GM18526 (cell line): ENCODE results near the gene ETNPPL.

ENCODE experiments used
- POLR2A ChIP-seq: IDR thresholded peaks from 3 replicates; pipeline ENCODE4 v1.6.1; 2011; ENCODE audit not compliant: insufficient read length; ENCODE audit errors: extremely low read depth

ETNPPL gene

DNA sequence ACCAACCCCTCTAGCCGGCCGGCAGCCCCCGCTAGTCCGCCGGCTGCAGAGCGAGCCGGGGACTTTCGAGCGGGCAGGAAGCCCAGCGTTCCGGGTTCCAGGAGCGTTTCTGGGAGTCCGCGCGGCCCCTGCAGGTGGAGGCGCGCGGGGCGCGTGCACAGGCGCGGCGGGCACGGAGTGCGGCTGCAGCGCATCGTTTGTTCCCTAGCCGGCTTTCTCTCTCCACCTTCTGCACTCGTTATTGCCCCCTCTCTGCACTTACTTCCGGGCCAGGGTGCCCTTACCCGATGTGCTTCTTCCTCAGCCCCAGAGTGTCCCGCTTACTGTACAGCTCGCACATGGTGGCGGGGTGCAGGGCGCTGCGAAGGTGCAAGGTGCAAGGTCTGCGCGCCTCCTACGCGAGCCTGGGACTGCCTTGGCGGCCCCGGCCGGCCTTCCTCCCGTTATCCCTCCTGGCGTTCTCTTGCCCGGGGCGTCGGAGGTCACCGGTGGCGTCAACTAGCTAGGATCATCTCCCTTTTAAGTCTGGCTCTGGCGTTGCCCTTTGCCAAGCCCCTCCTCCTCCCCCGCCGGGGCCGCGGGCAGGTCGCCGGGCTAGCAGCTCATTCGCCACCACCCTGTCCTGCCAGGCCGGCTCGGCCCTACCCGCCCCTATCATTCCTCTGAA is at the start of gene ETNPPL:
Gene ETNPPL (minus strand): TSS at position 495 of the 667 bp plus-strand sequence. CDS start 155 bp downstream, at position 340.
- TF ChIP-seq POLR2A, result no peak

GRCh38 chr4:108811486-108811885 is 48.6 kb upstream of the ETNPPL start:
- no peak for TF ChIP-seq POLR2A

- no peak for TF ChIP-seq POLR2A
Measured at GRCh38 chr4:108810087-108810486, 47.2 kb upstream of the ETNPPL start.

DNA sequence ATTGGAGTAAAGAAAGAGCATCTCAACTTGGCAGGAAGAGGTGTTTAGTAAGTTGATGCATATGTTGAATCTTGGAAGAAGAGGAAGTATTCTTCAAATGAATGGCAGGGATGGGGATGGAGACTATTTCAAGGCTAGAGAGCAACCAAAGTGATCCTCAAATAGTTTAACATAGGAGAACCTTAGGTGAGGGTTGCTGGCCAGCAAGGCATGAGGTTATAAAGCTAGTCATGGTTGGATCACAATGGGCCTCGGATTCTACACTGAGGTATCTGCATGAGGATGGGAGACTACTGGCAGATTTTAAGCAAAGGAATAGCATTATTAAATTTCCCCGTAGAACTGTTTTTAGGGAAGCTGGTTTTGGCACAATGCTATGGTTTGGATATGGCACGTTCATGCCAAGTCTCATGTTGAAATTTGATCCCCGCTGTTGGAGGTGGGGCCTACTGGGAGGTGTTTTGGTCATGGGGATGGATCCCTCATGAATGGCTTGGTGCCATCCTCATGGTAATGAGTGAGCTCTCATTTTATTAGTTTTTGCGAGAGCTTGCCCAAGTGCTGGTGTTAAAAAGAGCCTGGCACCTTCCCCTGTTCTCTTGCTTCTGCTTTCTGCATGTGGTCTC is 41.9 kb upstream of the ETNPPL start:
- TF ChIP-seq POLR2A, result no peak

GRCh38 chr4:108799306-108799705 is 36.5 kb upstream of the ETNPPL start:
- no peak for TF ChIP-seq POLR2A

- TF ChIP-seq POLR2A, result no peak
Measured at GRCh38 chr4:108796173-108796572, 33.3 kb upstream of the ETNPPL start.

DNA sequence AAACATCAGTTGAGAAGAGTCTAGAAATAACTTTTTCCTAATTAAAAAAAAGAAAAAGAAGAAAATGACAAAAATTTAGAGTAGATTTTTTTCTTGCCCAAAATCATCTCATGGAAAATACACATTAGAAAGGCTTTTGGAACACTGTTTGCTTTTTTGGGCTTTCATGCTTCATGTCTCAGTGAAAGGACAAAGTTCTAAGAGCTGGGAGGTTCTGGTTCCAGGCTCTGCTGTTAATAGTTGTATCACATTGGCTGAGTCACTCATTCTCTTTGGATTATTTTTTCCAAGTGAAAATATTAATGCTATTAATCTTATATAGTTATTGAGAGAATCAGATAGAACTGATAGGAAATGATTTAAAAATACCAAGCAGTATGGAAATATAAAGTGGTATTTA is 32.9 kb upstream of the ETNPPL start:
- TF ChIP-seq POLR2A, result no peak

DNA sequence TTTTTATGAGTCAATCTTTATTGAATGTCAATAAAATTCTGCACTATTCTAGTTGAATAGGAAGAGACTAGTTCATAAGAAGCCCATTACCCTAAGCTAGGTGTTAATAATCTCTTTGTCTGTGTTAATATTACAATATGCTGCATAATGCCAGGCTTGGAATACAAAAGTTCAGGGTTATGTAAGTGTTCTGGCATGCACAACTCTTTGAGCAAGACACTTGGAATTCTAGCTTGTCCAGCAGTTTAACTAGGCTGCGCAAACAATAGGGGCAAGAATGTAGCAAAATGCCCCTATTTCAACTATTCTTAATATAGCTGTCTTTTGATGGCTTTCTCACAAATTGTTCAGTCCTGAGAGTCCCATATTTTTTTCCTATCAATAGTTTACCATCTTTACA is 31.3 kb upstream of the ETNPPL start:
- TF ChIP-seq POLR2A, result no peak

DNA sequence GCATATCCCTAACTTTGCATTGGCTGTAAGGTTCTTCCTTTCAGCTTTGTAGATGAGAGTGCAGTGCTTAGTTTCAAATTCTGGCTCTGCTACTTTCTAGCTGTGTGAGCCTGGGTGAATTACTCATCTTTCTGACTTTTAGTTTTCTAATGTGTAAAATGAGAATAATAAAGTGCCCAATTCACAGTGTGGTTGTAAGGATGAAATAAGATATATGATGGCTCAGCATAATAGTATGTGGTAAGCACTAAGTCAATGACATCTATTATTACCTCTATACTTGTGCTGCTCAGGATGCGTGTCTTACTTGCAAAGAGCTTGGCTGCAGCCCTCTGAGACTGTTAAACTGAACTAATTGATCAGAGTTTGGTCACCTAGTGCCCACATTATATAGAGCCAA is 30.6 kb upstream of the ETNPPL start:
- no peak for TF ChIP-seq POLR2A

DNA sequence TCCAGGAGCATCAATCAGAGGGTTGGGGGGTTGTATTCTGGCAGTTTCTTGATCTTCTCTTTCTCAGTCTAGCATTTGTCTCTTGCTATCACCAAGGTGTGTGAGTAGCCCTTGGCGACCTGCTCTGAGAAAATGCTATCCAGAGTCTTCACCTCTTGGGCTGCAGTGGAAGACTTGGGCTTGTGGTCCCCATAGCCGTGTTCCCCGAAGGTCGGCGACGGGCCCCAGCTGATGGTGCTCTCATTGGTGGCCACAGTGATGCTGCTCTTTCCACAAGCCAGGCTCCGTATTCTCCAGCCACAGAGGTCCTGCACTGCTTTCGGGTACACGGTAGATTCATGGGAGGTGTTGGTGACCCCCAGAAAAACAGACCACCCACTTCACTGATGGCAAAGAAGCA is 25.9 kb upstream of the ETNPPL start:
- TF ChIP-seq POLR2A, result no peak

DNA sequence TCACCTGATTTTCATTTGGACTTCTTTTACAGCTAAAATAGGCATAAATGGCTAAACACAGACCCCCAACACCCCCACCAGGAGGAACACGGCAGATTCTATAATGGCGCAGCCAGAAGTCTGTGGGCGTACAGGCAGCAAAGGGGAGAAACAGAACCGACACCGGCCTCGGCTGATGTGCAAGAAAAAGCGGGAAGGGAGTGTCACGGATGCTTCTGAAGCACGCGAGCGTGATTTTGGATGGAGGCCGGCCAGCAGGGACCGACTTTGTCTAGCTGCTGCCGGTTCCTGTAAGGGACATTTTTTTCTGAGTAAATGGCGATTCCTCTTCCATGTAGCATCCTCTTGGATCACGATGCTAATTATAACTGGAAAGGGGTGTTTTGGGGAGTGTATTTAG is 24.9 kb upstream of the ETNPPL start:
- no peak for TF ChIP-seq POLR2A

GRCh38 chr4:108787106-108787505 is 24.3 kb upstream of the ETNPPL start:
- no peak for TF ChIP-seq POLR2A

DNA sequence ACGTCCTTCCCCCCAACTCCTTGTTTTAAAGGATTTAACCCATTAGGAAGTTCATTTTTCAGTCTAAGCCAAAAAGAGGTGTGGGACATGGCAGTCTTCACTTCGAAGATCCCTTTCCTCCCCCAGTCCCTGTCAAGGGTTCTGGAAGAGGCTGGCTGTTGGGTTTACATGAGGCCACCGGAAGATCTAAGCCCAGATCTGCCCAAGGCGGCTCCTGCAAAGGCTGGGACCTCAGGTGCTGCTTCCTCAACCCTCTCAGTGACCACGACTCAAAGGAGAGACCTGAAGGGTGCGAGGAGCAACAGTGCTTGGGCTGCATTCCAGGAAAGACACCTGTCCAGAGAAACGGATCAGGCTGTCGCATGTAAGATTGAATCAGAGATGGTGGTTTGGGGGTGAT is 23.5 kb upstream of the ETNPPL start:
- TF ChIP-seq POLR2A, result no peak

- TF ChIP-seq POLR2A, result no peak
Measured at GRCh38 chr4:108783665-108784463, 21.0 kb upstream of the ETNPPL start.

GRCh38 chr4:108779958-108780357 is 17.1 kb upstream of the ETNPPL start:
- TF ChIP-seq POLR2A, result no peak

DNA sequence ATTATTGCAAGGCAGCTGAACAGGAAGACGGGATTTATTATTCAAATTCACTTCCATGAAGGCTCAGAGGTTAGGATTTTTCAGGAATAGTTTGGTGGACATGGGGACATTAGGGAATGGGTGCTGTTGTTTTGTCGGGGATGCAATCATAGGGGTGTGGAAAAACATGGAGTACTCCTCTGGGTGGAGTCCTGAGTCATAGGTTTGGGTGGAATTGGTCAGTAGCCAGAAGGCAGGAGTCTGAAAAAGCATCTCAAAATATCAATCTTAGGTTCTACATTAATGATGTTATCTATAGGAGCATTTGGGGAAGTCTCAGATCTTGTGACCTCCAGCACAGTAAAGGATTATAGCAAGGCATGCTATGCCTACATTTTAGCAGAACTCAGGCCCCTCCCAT is 14.5 kb upstream of the ETNPPL start:
- no peak for TF ChIP-seq POLR2A
